Activated T-helper 2 cell treated with anti-CD3 and anti-CD28 coated beads, Interferon-gamma antibody, Interleukin-2, Interleukin-4, amounts not matched to agents 10 μg/mL and 5 μg/mL and 100 μg/mL, durations not matched to agents 14 hours and 24 hours and 36 hours (primary cell): ENCODE results near the gene CACNA2D1. TPM values are rescaled to one million over a fixed set of nuclear protein-coding genes. Genes with fewer than 3 reads are reported as not detected.
"Not testable (repeated sequence)": the region's sequence is repeated elsewhere in the genome, so short reads cannot be mapped to it uniquely, and the experiment has no call there.

ENCODE experiments used
- DNase-seq: peaks from one replicate; pipeline ENCODE4 v3.0.0; 2021; ENCODE audit warnings: low spot score
- H3K27ac Mint-ChIP-seq: one replicate; pipeline ENCODE4 v1.8.0; 2021; ENCODE audit warnings: mixed read lengths
- H3K27me3 Mint-ChIP-seq: one replicate; pipeline ENCODE4 v1.8.0; 2021; ENCODE audit warnings: low read depth, mixed read lengths
- H3K36me3 Mint-ChIP-seq: one replicate; pipeline ENCODE4 v1.8.0; 2021; ENCODE audit warnings: low read depth, mixed read lengths
- H3K4me1 Mint-ChIP-seq: one replicate; pipeline ENCODE4 v1.8.0; 2021; ENCODE audit warnings: low read depth, mixed read lengths
- H3K4me3 Mint-ChIP-seq: one replicate; pipeline ENCODE4 v1.8.0; 2021; ENCODE audit warnings: low read depth, mild to moderate bottlenecking, moderate library complexity, mixed read lengths
- H3K9me3 Mint-ChIP-seq: one replicate; pipeline ENCODE4 v1.8.0; 2021; ENCODE audit warnings: mixed read lengths
- intact Hi-C: fragments of 100-400 bp; cut with micrococcal nuclease; formaldehyde crosslinking; loops from one replicate; pipeline ENCODE4 v1.15.1; 2023
- total RNA-seq: library from RNA; stranded (reverse); gene quantifications from 2 replicates; pipeline ENCODE4 v1.2.3, GENCODE V29; 2022

CACNA2D1 gene
- total RNA-seq, 1 donor from 2014 or later, result not detected

DNA sequence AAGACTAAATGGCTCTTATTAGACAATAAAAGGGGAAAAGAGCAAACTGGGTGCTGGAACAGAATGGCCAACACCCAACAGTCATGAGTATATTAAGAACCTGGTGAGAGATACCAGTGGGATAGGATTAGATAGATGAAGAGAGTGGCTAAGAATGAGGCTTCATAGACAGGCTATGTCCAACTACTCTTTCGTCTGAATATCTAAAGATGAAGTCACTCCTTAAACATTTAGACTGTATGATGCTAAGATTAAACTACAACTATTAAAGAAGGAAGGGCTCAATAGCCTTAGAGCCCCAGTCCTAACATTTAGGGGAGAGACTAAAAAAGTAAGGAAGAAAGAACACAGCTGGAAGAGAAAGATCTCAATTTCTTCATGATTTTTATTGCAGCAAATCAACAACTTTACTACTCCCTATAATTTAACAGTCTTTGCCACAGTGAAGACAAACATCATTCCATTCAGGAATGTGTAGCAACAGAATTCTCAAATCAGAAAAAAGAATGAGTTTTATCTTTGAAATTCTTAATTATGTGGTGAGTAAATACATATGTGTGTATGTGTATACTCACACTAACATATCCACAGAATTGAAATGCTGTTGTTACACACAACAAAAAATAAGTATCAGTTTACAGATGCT is 45.6 kb downstream of the CACNA2D1 start:
- Mint-ChIP-seq H3K27ac (no peak overlapping the region), H3K9me3 (peaks cover 13% of the 10 kb centered on the region), H3K4me1 (no peaks in the 10 kb centered on the region), H3K27me3 (no peaks in the 10 kb centered on the region), H3K4me3 (no peak overlapping the region), H3K36me3 (no peaks in the 10 kb centered on the region)
- intact Hi-C loops, result no loop called here
- DNase-seq, result no peak

DNA sequence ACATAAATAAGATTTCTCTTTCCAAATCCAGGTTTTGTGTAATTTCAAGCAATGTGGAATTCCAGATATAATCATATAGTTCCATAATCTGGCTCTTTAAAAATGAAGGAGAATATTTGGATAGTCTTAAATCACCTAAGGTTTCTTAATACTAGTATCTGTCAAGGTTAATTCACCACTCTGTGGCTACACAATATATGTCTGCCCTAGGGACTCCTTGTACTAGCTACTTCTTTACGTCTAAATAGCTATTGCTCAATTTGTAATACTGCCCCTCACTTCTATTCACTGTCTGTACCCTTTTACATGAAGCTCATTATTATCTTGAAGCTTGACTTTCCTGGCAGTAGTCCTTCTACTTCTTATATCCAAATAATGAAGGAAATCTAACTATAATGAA is 47.2 kb downstream of the CACNA2D1 start:
- no peak overlapping the region for H3K4me3 Mint-ChIP-seq
- H3K27ac Mint-ChIP-seq, result no peak overlapping the region
- H3K36me3 Mint-ChIP-seq, result no peaks in the 10 kb centered on the region
- no peaks in the 10 kb centered on the region for H3K27me3 Mint-ChIP-seq
- intact Hi-C loops, result no loop called here
- H3K4me1 Mint-ChIP-seq, result no peaks in the 10 kb centered on the region
- no peak for DNase-seq
- peaks cover 8% of the 10 kb centered on the region for H3K9me3 Mint-ChIP-seq

GRCh38 chr7:82395147-82395546 is 48.4 kb downstream of the CACNA2D1 start:
- Mint-ChIP-seq H3K4me1 (no peaks in the 10 kb centered on the region), H3K4me3 (no peak overlapping the region)
- DNase-seq, result no peak

DNA sequence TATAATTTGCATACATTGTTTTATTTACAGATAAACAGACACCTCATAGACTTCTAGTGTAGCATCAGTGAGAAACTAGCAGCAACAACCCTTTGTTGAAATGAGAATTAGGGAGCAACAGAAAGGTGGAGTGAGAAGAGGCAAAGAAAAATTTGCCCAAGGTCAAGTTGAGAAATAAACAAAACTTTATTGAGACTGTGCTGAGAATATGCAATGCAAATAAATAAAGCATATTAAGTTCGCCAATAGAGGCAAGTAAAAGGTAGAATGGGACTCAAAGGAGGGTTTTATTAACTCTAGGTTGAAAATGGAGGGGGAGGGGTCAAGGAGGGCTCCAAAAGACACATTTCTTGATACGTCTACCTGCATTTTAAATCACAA is 49.7 kb downstream of the CACNA2D1 start:
- intact Hi-C loops, result no loop called here
- no peak overlapping the region for H3K27ac Mint-ChIP-seq
- no peaks in the 10 kb centered on the region for H3K4me1 Mint-ChIP-seq
- peaks cover 5% of the 10 kb centered on the region for H3K9me3 Mint-ChIP-seq
- no peak for DNase-seq
- H3K4me3 Mint-ChIP-seq, result no peak overlapping the region
- H3K36me3 Mint-ChIP-seq, result no peaks in the 10 kb centered on the region
- H3K27me3 Mint-ChIP-seq, result no peaks in the 10 kb centered on the region

More at GRCh38 chr7:82395147-82395546, 48.4 kb downstream of the CACNA2D1 start:
- intact Hi-C loops, result no loop called here
- Mint-ChIP-seq H3K36me3 (no peaks in the 10 kb centered on the region), H3K27me3 (no peaks in the 10 kb centered on the region), H3K9me3 (peaks cover 8% of the 10 kb centered on the region), H3K27ac (no peak overlapping the region)

- Mint-ChIP-seq H3K27me3 (no peaks in the 10 kb centered on the region), H3K4me1 (no peaks in the 10 kb centered on the region), H3K36me3 (no peaks in the 10 kb centered on the region), H3K27ac (no peak overlapping the region), H3K4me3 (no peak overlapping the region), H3K9me3 (peaks cover 4% of the 10 kb centered on the region)
- intact Hi-C loops, result no loop called here
- DNase-seq, result no peak
Observed at GRCh38 chr7:82393076-82393839, 50.3 kb downstream of the CACNA2D1 start.

DNA sequence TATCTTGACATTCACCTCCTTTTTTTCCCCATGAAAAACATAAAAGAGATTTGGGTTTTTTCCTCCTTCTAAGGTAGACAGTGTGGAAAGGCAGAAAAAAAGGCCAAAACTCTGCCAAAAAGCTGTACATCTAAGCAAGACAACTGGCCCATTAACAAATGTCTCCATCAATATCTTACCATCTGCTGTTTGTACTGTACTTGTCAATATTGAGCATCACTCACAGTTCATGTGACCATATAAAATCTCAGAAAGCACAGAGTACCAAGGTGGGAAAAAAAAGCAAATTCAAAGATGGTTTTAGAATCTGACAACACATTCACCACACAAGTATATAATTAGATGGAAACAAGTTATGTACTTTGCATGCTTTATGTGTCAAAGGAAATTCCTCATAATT is 52.6 kb downstream of the CACNA2D1 start:
- Mint-ChIP-seq H3K27ac (no peak overlapping the region), H3K4me1 (no peaks in the 10 kb centered on the region), H3K9me3 (no peaks in the 10 kb centered on the region), H3K36me3 (no peaks in the 10 kb centered on the region), H3K27me3 (no peaks in the 10 kb centered on the region), H3K4me3 (no peak overlapping the region)
- intact Hi-C loops, result no loop called here
- DNase-seq, result no peak

DNA sequence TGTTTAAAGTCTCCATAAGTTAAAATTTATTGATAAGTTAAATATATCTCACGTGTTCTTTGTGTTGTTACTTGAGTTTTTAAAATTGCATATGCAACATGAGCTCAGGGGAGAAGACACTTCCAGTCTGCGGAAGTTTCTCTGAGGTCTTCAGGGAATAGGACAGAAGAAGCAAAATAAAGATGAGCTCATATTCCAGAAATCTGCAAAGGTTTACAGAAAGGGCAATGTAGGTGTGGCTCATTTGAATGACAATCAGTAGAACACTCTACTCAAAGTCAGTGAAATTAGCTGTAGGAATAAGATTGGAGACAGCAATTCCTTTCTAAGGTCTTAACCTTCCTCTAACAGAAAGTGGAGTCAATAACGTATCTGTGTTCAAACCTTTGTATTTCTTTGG is 53.7 kb downstream of the CACNA2D1 start:
- no peak for DNase-seq
- Mint-ChIP-seq H3K9me3 (no peaks in the 10 kb centered on the region), H3K4me3 (no peak overlapping the region), H3K27ac (no peak overlapping the region), H3K36me3 (no peaks in the 10 kb centered on the region), H3K4me1 (no peaks in the 10 kb centered on the region), H3K27me3 (no peaks in the 10 kb centered on the region)
- intact Hi-C loops, result no loop called here

- Mint-ChIP-seq H3K27me3 (no peaks in the 10 kb centered on the region), H3K9me3 (no peaks in the 10 kb centered on the region), H3K4me3 (no peak overlapping the region), H3K36me3 (no peaks in the 10 kb centered on the region), H3K4me1 (no peaks in the 10 kb centered on the region), H3K27ac (no peak overlapping the region)
- intact Hi-C loops, result no loop called here
- no peak for DNase-seq
Observed at GRCh38 chr7:82388138-82388537, 55.4 kb downstream of the CACNA2D1 start.

- not testable (repeated sequence) for H3K36me3 Mint-ChIP-seq, H3K9me3 Mint-ChIP-seq
Observed at GRCh38 chr7:82386571-82386970, 57.0 kb downstream of the CACNA2D1 start.

GRCh38 chr7:82384779-82385178 is 58.8 kb downstream of the CACNA2D1 start:
- H3K27ac Mint-ChIP-seq, result no peak overlapping the region
- H3K27me3 Mint-ChIP-seq, result no peaks in the 10 kb centered on the region
- intact Hi-C loops, result no loop called here
- H3K36me3 Mint-ChIP-seq, result no peaks in the 10 kb centered on the region
- H3K4me3 Mint-ChIP-seq, result no peak overlapping the region
- H3K4me1 Mint-ChIP-seq, result no peaks in the 10 kb centered on the region
- no peak for DNase-seq
- no peaks in the 10 kb centered on the region for H3K9me3 Mint-ChIP-seq

More at GRCh38 chr7:82386571-82386970, 57.0 kb downstream of the CACNA2D1 start:
- H3K4me3 Mint-ChIP-seq, DNase-seq, H3K4me1 Mint-ChIP-seq, H3K27ac Mint-ChIP-seq, H3K27me3 Mint-ChIP-seq, intact Hi-C loops: not testable (repeated sequence)

DNA sequence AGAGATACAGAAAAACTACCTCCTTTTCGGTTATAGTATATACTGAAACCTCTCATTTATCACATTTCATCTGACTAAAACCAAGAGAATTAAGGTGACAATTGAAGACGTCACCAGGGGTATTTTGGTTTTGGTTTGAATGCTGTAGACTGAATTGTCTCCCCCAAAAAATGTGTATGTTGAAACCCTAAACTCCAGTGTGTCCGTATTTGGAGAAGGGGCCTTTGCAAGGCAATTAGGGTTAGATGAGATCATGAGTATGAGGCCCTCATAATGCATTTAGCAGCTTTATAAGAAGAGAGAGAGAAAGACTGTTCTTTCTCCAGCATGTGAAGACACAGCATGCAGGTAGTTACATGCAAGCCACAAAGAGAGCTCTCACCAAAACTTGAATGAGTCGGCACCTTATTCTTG is 59.5 kb downstream of the CACNA2D1 start:
- Mint-ChIP-seq H3K4me3 (no peak overlapping the region), H3K9me3 (no peaks in the 10 kb centered on the region), H3K27ac (no peak overlapping the region), H3K4me1 (no peaks in the 10 kb centered on the region), H3K36me3 (no peaks in the 10 kb centered on the region), H3K27me3 (no peaks in the 10 kb centered on the region)
- intact Hi-C loops, result no loop called here
- DNase-seq, result no peak

- DNase-seq, result no peak
- Mint-ChIP-seq H3K27ac (no peak overlapping the region), H3K9me3 (no peaks in the 10 kb centered on the region), H3K4me3 (no peak overlapping the region), H3K36me3 (no peaks in the 10 kb centered on the region), H3K27me3 (no peaks in the 10 kb centered on the region), H3K4me1 (no peaks in the 10 kb centered on the region)
- intact Hi-C loops, result no loop called here
Observed at GRCh38 chr7:82382276-82382675, 61.3 kb downstream of the CACNA2D1 start.

GRCh38 chr7:82376739-82377138 is 66.8 kb downstream of the CACNA2D1 start:
- no peaks in the 10 kb centered on the region for H3K4me1 Mint-ChIP-seq
- no peak for DNase-seq
- H3K4me3 Mint-ChIP-seq, result no peak overlapping the region
- intact Hi-C loops, result loop anchor here (10.0 kb wide), 1 partner anchor 62 kb away; no protein-coding TSS in a partner anchor
- H3K27me3 Mint-ChIP-seq, result no peaks in the 10 kb centered on the region
- peaks cover 4% of the 10 kb centered on the region for H3K9me3 Mint-ChIP-seq
- H3K27ac Mint-ChIP-seq, result no peak overlapping the region
- no peaks in the 10 kb centered on the region for H3K36me3 Mint-ChIP-seq
